Endodermal cell (in vitro differentiated cells): ENCODE measurements around the gene GMPS. TPM values are rescaled to one million over a fixed set of nuclear protein-coding genes. Genes with fewer than 3 reads are reported as not detected.

Experiments
- DNase-seq: peaks from one replicate; pipeline ENCODE4 v3.0.0-alpha.2; 2017
- H3K27ac ChIP-seq: 2 replicates; pipeline ENCODE4 v1.5.1; 2013; ENCODE audit warnings: mild to moderate bottlenecking, low read depth, low read length, moderate library complexity
- H3K27me3 ChIP-seq: 2 replicates; pipeline ENCODE4 v1.6.1; 2013; ENCODE audit warnings: mild to moderate bottlenecking, low read length, moderate library complexity; ENCODE audit not compliant: insufficient read depth, control insufficient read depth, poor library complexity, severe bottlenecking
- H3K36me3 ChIP-seq: 2 replicates; pipeline ENCODE4 v1.7.0; 2013; ENCODE audit warnings: mild to moderate bottlenecking, low read length, moderate library complexity; ENCODE audit not compliant: control insufficient read depth, insufficient read depth
- H3K4me1 ChIP-seq: one replicate; pipeline ENCODE4 v1.7.0; 2013; ENCODE audit warnings: low read length; ENCODE audit not compliant: control insufficient read depth, insufficient read depth
- H3K4me3 ChIP-seq: 2 replicates; pipeline ENCODE4 v1.5.1; 2013; ENCODE audit warnings: mild to moderate bottlenecking, low read length, moderate library complexity
- H3K9ac ChIP-seq: 2 replicates; pipeline ENCODE4 v1.6.1; 2013; ENCODE audit warnings: mild to moderate bottlenecking, low read length, moderate library complexity; ENCODE audit not compliant: poor library complexity, severe bottlenecking; ENCODE audit errors: extremely low read depth
- H3K9me3 ChIP-seq: 2 replicates; pipeline ENCODE4 v1.6.1; 2013; ENCODE audit warnings: mild to moderate bottlenecking, low read length, moderate library complexity; ENCODE audit not compliant: control insufficient read depth
- H3K27ac Mint-ChIP-seq: 2 replicates; pipeline ENCODE4 v1.8.0; 2020; ENCODE audit warnings: mixed read lengths
- H3K27me3 Mint-ChIP-seq: 2 replicates; pipeline ENCODE4 v1.8.0; 2021; ENCODE audit warnings: mild to moderate bottlenecking, mixed read lengths; ENCODE audit not compliant: insufficient read depth
- H3K36me3 Mint-ChIP-seq: 2 replicates; pipeline ENCODE4 v1.8.0; 2020; ENCODE audit warnings: low read depth, mixed read lengths
- H3K4me1 Mint-ChIP-seq: 2 replicates; pipeline ENCODE4 v1.8.0; 2020; ENCODE audit warnings: mixed read lengths
- H3K4me3 Mint-ChIP-seq: 2 replicates; pipeline ENCODE4 v1.8.0; 2020; ENCODE audit warnings: mild to moderate bottlenecking, moderate library complexity, mixed read lengths
- H3K9me3 Mint-ChIP-seq: 2 replicates; pipeline ENCODE4 v1.8.0; 2020; ENCODE audit warnings: mild to moderate bottlenecking, mixed read lengths
- CTCF ChIP-seq: fragments of 200-600 bp; sonication (generic); conservative IDR thresholded peaks from 2 replicates; pipeline ENCODE4 v1.5.0; 2021; ENCODE audit warnings: antibody characterized with exemption, mild to moderate bottlenecking
- WGBS, 2 experiments: methylation state at CpG; one replicate each; pipeline versions ENCODE4 v1.1.5 to v1.1.7; 2013; ENCODE audit warnings: missing lambda C conversion rate in 2 of 2, mixed read lengths in 1 of 2; ENCODE audit not compliant: insufficient coverage in 1 of 2, insufficient read length in 1 of 2; 5-methylcytosine and 5-hydroxymethylcytosine counted together
- total RNA-seq, 2 donors: library from RNA; stranded (reverse); fragmentation: NEBNext Ultra II Directional in 1 of 2; extraction: Animal tissue kit (Norgen Biotek cat#: 25700) in 1 of 2; gene quantifications; 2 replicates in 1 of 2; 3 replicates in 1 of 2; pipeline ENCODE4 v1.2.1, GENCODE V29; 2021

GMPS gene
- total RNA-seq, 2 donors from 2014 or later, result 112 to 138 TPM

- Histone ChIP-seq H3K4me1 (no peaks in the 10 kb centered on the region), H3K9me3 (no peaks in the 10 kb centered on the region), H3K27ac (no peak overlapping the region), H3K36me3 (no peaks in the 10 kb centered on the region), H3K9ac (no peak overlapping the region), H3K27me3 (peaks cover 45% of the 10 kb centered on the region), H3K4me3 (no peak overlapping the region)
- TF ChIP-seq CTCF, result no peak
- H3K4me1 Mint-ChIP-seq, result peaks cover 2% of the 10 kb centered on the region
- H3K27ac Mint-ChIP-seq, result no peak overlapping the region
- H3K4me3 Mint-ChIP-seq, result no peak overlapping the region
- no peak for DNase-seq
- peaks cover 9% of the 10 kb centered on the region for H3K27me3 Mint-ChIP-seq
- 86 to 94% methylated on average over 2 to 4 of the region's 4 CpGs for WGBS, 2 experiments
- H3K9me3 Mint-ChIP-seq, result peaks cover 6% of the 10 kb centered on the region
- H3K36me3 Mint-ChIP-seq, result no peaks in the 10 kb centered on the region
These were observed 102.6 kb downstream of the GMPS start for GRCh38 chr3:155972885-155973584.

- 60 to 93% methylated on average over 1 to 2 of the region's 3 CpGs for WGBS, 2 experiments
- DNase-seq, result no peak
- Histone ChIP-seq H3K27me3 (peaks cover 76% of the 10 kb centered on the region), H3K9ac (no peak overlapping the region), H3K4me3 (no peak overlapping the region), H3K9me3 (no peaks in the 10 kb centered on the region), H3K27ac (no peak overlapping the region), H3K36me3 (no peaks in the 10 kb centered on the region), H3K4me1 (peaks cover 5% of the 10 kb centered on the region)
- Mint-ChIP-seq H3K4me1 (peaks cover 21% of the 10 kb centered on the region), H3K4me3 (no peak overlapping the region), H3K27me3 (peaks cover 21% of the 10 kb centered on the region), H3K9me3 (no peaks in the 10 kb centered on the region), H3K27ac (no peak overlapping the region), H3K36me3 (no peaks in the 10 kb centered on the region)
- peak; percentile 78 for TF ChIP-seq CTCF
These were observed 107.9 kb downstream of the GMPS start for GRCh38 chr3:155978324-155978723.

GRCh38 chr3:155979746-155980145 lies 109.3 kb downstream of the GMPS start:
- Histone ChIP-seq H3K27ac (no peak overlapping the region), H3K4me1 (peaks cover 5% of the 10 kb centered on the region), H3K9me3 (peaks cover 4% of the 10 kb centered on the region), H3K9ac (no peak overlapping the region), H3K36me3 (no peaks in the 10 kb centered on the region), H3K27me3 (peaks cover 78% of the 10 kb centered on the region), H3K4me3 (no peak overlapping the region)
- no peak for DNase-seq
- peaks cover 29% of the 10 kb centered on the region for H3K27me3 Mint-ChIP-seq
- TF ChIP-seq CTCF, result no peak
- H3K4me3 Mint-ChIP-seq, result no peak overlapping the region
- no peak overlapping the region for H3K27ac Mint-ChIP-seq
- WGBS, 2 experiments, result 94 to 95% methylated on average over 2 to 3 of the region's 3 CpGs
- no peaks in the 10 kb centered on the region for H3K36me3 Mint-ChIP-seq
- H3K4me1 Mint-ChIP-seq, result peaks cover 30% of the 10 kb centered on the region
- peaks cover 2% of the 10 kb centered on the region for H3K9me3 Mint-ChIP-seq
